Muscle layer of duodenum (tissue), 2 donors: ENCODE data around the gene NCOA7.
"Not testable (repeated sequence)": the region's sequence is repeated elsewhere in the genome, so short reads cannot be mapped to it uniquely, and the experiment has no call there.

Experiments
- H3K27ac ChIP-seq: one replicate; pipeline ENCODE4 v1.7.0; 2013; ENCODE audit warnings: mild to moderate bottlenecking, low read length
- H3K27me3 ChIP-seq: one replicate; pipeline ENCODE4 v1.7.0; 2013; ENCODE audit warnings: low read depth, mild to moderate bottlenecking, control low read depth, low read length
- H3K36me3 ChIP-seq, 2 donors: one replicate each; pipeline ENCODE4 v1.7.0; 2013; ENCODE audit warnings: low read length in 2 of 2, control low read depth in 1 of 2, mild to moderate bottlenecking in 1 of 2; ENCODE audit not compliant: insufficient read depth in 2 of 2, control insufficient read depth in 1 of 2
- H3K4me1 ChIP-seq, 2 donors: one replicate each; pipeline ENCODE4 v1.7.0; 2013; ENCODE audit warnings: low read length in 2 of 2, mild to moderate bottlenecking in 2 of 2, control low read depth in 1 of 2, moderate library complexity in 1 of 2; ENCODE audit not compliant: insufficient read depth in 2 of 2, control insufficient read depth in 1 of 2
- H3K4me3 ChIP-seq, 2 donors: one replicate each; pipeline ENCODE4 v1.7.0; 2013; ENCODE audit warnings: low read length in 2 of 2, low read depth in 1 of 2, mild to moderate bottlenecking in 1 of 2
- H3K9me3 ChIP-seq, 2 donors: one replicate each; pipeline ENCODE4 v1.7.0; 2013; ENCODE audit warnings: low read length in 2 of 2, control low read depth in 1 of 2, mild to moderate bottlenecking in 1 of 2; ENCODE audit not compliant: control insufficient read depth in 1 of 2
- donor health status: healthy.

Gene NCOA7

DNA sequence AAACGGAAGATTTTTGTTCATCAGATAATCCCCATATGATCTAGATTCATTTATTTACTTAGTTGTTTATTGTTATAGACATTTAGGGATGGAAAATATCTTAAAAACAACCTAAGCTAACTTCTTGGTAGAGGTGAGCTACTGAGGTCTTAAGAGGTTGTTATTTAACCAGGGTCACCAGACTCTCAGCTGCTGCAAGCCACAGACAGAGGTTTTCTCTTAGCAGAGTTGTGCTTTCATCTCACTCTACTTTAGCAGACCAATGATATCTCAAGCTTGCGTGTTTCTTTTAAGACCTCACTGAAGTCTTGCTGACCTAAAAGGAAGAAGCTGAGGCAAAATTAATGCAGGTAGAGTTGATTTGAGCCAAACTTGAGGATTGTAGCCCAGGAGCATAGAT, 43.6 kb downstream of the NCOA7 start:
- H3K27ac ChIP-seq, result no peak overlapping the region
- H3K4me1 ChIP-seq, result peaks cover 0 to 11% of the 10 kb centered on the region in 2 donors
- no peaks in the 10 kb centered on the region for H3K27me3 ChIP-seq
- no peaks in the 10 kb centered on the region for H3K36me3 ChIP-seq
- H3K4me3 ChIP-seq, result no peak overlapping the region
- H3K9me3 ChIP-seq, result no peaks in the 10 kb centered on the region

DNA sequence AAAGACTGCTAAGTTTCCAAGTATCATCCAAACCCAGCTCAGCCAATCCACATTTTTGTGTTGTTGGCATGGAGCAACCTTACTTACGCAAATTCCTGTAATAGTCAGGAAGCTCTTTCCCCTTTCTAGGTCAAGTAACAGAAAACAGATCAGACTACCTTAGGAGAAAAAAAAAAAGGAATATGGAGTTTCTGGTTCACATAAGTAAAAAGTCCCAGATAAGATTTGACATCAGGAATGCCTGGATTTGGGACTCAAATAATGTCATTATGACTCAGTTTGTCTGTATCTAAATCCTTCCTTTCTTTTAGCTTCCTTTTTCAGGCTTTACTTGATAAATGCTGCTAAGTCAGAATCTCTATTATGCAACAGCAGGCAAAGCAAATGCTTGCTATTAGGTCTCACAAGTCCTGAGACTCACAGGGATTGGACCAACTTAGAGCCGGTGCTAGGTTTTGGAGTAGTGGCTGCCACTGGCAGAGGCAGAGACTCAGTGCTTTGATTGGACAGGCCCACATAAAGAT, 44.5 kb downstream of the NCOA7 start:
- H3K4me1 ChIP-seq, result peaks cover 0 to 11% of the 10 kb centered on the region in 2 donors
- no peaks in the 10 kb centered on the region for H3K9me3 ChIP-seq
- no peaks in the 10 kb centered on the region for H3K27me3 ChIP-seq
- no peak overlapping the region for H3K4me3 ChIP-seq
- H3K36me3 ChIP-seq, result no peaks in the 10 kb centered on the region
- H3K27ac ChIP-seq, result peak overlapping the region; percentile 46

DNA sequence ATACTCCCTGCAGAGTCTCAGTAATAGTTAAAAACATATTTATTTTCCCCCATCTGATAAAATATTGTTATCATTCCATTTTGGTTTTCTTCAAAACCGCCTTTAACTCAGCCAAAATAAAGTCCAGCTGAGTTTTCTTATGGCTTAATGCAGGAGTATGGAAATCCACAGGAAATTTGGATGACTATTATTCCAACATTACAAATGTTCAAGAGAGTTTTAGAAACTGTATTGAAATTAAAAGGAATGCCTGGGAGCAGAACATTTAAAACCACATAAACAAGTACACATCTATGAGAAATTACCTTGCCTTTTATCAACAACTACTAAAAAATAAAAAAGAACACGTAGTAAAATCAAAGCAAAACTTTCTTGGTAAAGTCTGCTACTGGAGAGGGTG, 45.7 kb downstream of the NCOA7 start:
- Histone ChIP-seq H3K27me3 (no peaks in the 10 kb centered on the region), H3K9me3 (no peaks in the 10 kb centered on the region), H3K27ac (no peak overlapping the region), H3K4me3 (no peak overlapping the region), H3K36me3 (no peaks in the 10 kb centered on the region), H3K4me1 (peaks cover 0 to 11% of the 10 kb centered on the region in 2 donors)

DNA sequence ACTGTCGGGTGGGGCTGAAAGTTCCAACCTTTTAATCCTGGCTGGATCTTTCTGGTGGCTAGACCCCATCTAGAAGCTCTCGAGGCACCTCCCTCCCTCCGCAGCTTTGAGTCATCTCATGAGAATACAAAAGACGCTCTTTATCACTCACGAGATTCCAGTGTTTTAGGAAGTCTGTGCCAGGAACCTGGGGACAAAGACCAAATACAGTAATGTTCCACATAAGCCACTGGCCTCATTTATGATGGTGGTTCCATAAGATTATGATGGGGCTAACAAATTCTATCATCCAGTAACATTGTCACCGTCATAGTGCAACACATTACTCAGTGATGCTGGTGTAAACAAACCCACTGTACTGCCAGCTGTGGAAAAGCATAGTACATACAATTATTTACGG, 48.7 kb downstream of the NCOA7 start:
- H3K36me3 ChIP-seq, result no peaks in the 10 kb centered on the region

DNA sequence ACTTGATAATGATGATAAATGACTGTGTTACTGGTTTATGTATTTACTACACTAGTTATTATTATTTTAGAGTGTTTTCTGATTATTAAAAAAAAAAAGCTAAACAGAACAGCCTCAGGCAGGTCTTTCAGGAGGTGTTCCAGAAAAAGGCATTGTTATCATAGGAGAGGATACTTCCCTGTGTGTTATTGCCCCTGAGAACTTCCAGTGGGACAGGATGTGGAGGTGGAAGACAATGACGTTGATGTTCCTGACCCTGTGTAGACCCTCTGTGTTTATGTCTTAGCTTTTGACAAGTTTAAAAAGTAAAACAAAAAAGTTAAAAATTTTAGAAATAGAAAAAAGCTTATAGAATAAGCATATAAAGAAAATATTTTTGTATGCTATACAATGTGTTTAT, 49.1 kb downstream of the NCOA7 start:
- peaks cover 0 to 5% of the 10 kb centered on the region in 2 donors for H3K4me1 ChIP-seq
- H3K9me3 ChIP-seq, result no peaks in the 10 kb centered on the region
- no peaks in the 10 kb centered on the region for H3K36me3 ChIP-seq
- H3K4me3 ChIP-seq, result no peak overlapping the region
- H3K27me3 ChIP-seq, result no peaks in the 10 kb centered on the region
- no peak overlapping the region for H3K27ac ChIP-seq

More for the DNA sequence above, 48.7 kb downstream of the NCOA7 start:
- Histone ChIP-seq H3K4me3 (no peak overlapping the region), H3K4me1 (peaks cover 0 to 6% of the 10 kb centered on the region in 2 donors), H3K9me3 (no peaks in the 10 kb centered on the region), H3K27me3 (no peaks in the 10 kb centered on the region), H3K27ac (no peak overlapping the region)

DNA sequence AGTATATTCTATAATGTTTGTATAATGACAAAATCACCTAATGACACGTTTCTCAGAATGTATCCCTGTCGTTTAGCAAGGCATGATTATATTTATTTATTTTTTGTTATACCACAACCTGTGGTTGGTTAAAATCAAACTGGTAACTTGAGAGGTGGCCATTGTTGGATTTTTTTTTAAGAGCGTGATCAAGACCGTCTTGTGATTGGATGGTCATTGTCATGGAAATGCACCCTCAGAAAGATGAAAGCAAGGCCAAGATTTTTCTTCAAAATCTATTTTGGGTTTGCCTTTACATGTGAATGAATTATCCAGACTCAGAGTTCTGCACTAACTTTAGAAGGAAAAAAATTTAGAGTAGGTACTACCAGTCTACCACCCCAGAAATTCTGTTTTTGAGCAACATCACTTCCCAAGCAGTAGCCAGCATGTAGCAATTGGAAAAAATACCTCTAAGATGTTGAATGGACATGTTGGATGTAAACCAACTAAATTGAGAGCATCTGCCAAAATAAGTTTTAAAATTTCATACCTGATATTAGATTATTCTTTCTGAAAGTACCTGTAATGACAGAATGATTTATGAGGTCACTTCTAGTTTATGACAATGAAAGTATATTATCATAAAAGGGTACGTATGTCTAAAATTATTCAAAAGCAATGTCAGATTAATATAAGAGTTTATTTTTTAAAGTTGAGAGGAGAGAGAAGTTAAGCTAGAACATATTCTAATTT, 50.8 kb downstream of the NCOA7 start:
- Histone ChIP-seq H3K27ac (no peak overlapping the region), H3K36me3 (no peaks in the 10 kb centered on the region), H3K4me3 (no peak overlapping the region), H3K9me3 (no peaks in the 10 kb centered on the region), H3K27me3 (no peaks in the 10 kb centered on the region), H3K4me1 (peaks cover 0 to 6% of the 10 kb centered on the region in 2 donors)

DNA sequence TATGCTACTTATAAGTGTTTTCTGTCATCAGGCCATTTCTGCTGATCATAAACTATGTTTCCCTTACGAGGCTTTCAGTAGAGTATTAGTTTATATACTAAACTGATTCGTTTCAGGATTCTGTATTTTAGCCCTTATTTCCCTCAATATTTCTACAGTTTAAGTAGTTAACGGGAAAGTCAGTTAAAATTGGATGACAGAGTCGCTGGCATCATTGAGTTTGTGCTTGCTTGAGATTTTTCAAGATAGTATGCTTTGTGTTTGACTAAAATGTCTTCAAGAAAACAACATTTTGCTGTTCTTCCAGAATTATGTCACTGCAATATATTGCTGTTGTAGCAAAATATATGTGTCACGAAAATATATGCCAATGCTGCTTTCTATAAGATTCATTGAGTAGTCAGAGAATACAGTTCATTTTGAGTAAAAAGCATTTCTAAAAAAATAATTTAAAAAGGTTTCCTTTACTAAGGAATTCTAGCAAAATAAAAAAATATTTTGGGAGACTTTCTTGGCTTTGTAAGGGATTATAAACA, 51.4 kb downstream of the NCOA7 start:
- Histone ChIP-seq H3K4me1 (peaks cover 0 to 6% of the 10 kb centered on the region in 2 donors), H3K4me3 (no peak overlapping the region), H3K27ac (no peak overlapping the region), H3K27me3 (no peaks in the 10 kb centered on the region), H3K36me3 (no peaks in the 10 kb centered on the region), H3K9me3 (no peaks in the 10 kb centered on the region)

DNA sequence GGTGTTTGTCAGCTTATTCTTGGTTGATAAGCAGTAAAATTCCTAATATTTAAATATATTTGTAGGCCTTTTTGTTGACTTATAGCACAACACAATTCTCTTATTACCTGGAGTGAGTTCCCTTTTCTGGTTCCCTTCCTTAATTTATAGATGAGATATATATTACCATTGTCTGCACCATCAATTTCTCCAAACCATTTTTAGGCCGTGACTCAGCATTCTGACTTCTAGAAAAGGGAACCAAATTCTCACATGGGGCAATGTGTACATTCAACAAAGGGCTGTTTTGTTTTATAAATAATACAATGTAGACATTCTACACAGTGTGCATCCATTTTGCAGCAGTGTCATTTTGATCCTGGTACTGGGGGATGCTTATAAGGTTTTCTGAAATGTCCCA, 52.8 kb downstream of the NCOA7 start:
- H3K4me1 ChIP-seq, result peaks cover 0 to 6% of the 10 kb centered on the region in 2 donors
- no peaks in the 10 kb centered on the region for H3K36me3 ChIP-seq
- no peaks in the 10 kb centered on the region for H3K9me3 ChIP-seq
- H3K27ac ChIP-seq, result no peak overlapping the region
- no peaks in the 10 kb centered on the region for H3K27me3 ChIP-seq
- no peak overlapping the region for H3K4me3 ChIP-seq

DNA sequence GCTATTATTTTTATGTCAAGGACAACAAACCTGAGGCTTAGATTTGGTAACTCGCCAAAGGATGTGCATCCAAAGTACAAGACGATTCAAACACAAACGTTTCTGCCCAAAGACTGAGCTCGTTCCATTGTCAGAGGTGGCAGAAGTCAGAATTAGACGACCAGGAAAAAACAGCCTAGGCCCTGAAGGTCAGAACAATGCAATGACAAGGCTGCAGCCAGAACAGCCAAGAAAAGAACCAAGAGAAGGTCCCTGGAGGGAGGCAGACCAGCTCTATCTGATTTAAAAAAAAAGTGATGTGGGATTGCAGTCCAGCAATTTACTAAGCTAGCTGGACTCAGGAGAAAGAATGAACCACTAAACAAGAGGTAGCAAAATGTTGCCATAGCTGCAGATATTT, 54.2 kb downstream of the NCOA7 start:
- no peak overlapping the region for H3K27ac ChIP-seq
- no peaks in the 10 kb centered on the region for H3K36me3 ChIP-seq
- no peak overlapping the region for H3K4me3 ChIP-seq
- no peaks in the 10 kb centered on the region for H3K9me3 ChIP-seq
- H3K4me1 ChIP-seq, result peaks cover 0 to 6% of the 10 kb centered on the region in 2 donors
- H3K27me3 ChIP-seq, result no peaks in the 10 kb centered on the region

DNA sequence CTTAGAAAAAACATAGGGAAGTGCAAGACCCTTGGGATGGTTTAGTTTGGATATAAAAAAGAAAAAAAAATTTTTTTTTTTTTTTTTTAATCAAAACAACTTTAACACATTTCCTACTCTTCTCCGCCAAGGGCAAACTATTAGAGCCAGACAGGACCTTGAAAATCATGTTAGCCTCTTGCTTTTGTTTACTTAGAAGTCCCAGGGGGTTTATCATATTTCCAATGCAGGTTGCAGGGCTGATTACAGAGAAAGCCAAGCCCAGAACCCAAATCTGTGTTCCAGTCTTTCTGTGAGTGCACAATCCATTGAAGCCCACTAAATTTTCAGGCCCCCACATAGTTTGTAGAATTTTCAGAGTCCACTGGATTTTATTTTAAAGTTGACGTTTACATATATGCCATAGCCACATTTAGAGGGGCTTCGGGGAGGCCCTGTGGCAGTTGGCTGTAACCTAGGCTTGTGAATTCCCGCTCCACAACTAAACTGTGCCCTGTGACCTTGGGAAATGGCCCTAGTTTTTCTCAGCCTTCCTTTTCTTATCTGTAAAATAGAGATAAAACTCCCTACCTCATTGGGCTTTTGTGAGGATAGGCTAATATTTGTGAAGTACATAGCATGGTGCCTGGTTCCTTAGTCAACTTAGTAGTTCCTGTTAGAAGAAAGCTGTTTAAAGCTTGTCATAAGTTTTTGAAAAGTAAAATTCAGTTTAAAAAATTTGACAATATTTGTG, 55.7 kb downstream of the NCOA7 start:
- no peak overlapping the region for H3K4me3 ChIP-seq

DNA sequence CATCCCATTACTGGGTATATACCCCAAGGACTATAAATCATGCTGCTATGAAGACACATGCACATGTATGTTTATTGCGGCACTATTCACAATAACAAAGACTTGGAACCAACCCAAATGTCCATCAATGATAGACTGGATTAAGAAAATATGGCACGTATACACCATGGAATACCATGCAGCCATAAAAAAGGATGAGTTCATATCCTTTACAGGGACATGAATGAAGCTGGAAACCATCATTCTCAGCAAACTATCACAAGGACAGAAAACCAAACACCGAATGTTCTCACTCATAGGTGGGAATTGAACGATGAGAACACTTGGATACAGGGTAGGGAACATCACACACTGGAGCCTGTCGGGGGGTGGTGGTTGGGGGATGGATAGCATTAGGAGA, 57.5 kb downstream of the NCOA7 start:
- H3K9me3 ChIP-seq, H3K27ac ChIP-seq, H3K36me3 ChIP-seq, H3K27me3 ChIP-seq, H3K4me1 ChIP-seq, H3K4me3 ChIP-seq: not testable (repeated sequence)

More for the DNA sequence above, 55.7 kb downstream of the NCOA7 start:
- Histone ChIP-seq H3K27ac (no peak overlapping the region), H3K4me1 (peaks cover 0 to 6% of the 10 kb centered on the region in 2 donors), H3K36me3 (no peaks in the 10 kb centered on the region), H3K9me3 (no peaks in the 10 kb centered on the region), H3K27me3 (no peaks in the 10 kb centered on the region)
